ENCODE data around the gene GMNN.

Gene GMNN

DNA sequence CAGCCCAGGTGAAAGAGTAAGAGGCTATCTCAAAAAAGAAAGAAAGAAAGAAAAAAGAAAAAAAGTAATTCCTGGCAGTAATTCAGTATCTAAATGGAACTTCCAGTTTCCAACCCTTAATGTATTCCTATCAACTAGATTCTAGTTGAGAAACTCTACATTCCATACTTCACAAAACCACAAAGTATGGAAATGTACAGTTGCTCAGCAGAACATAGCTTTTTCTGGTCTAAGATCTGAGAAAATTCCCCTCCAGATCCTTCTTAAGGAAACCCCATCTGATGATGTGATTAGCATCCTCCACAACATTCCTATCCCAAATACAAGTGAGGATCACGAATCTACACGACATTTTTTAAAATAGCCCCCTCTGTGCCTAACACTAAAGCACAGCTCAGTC lies 20.4 kb downstream of the GMNN start:
- TF ChIP-seq GATA2 (IDR thresholded peaks at IDR 0.05; ENCODE audit: low read depth, low read length) (no peak), GATA3 (IDR thresholded peaks at IDR 0.05; ENCODE audit: low read depth, low read length) (no peak)

DNA sequence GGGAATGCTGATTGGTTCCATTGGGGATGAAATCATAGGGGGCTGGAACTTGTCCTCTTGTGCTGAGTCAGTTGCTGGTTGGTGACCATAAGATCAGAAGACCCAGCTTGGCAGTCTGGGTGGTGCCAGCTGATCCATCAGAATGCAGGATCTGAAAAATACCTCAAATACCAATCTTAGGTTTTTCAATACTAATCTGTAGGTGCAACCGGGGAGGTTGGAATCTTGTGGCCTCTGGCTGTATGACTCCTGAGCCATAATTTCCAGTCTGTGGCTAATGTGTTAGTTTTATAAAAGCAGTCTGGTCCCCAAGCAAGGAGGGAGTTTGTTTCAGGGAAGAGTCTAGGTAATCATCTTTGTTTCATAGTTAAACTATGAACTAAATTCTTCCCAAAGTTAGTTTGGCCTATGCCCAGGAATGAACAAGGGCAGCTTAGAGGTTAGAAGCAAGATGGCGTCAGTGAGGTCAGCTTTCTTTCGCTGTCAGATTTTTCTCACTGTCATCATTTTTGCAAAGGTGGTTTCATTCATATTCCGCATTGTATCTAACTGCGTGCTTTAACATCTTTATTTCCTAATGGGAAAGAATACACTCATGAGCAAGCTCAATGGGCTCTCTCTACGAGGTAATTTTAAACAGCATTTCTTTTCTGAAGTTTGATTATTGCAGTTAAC lies 22.0 kb downstream of the GMNN start:
- TF ChIP-seq GATA3 (IDR thresholded peaks at IDR 0.05; ENCODE audit: low read depth, low read length), result no peak
- no peak for TF ChIP-seq GATA2 (IDR thresholded peaks at IDR 0.05; ENCODE audit: low read depth, low read length)

DNA sequence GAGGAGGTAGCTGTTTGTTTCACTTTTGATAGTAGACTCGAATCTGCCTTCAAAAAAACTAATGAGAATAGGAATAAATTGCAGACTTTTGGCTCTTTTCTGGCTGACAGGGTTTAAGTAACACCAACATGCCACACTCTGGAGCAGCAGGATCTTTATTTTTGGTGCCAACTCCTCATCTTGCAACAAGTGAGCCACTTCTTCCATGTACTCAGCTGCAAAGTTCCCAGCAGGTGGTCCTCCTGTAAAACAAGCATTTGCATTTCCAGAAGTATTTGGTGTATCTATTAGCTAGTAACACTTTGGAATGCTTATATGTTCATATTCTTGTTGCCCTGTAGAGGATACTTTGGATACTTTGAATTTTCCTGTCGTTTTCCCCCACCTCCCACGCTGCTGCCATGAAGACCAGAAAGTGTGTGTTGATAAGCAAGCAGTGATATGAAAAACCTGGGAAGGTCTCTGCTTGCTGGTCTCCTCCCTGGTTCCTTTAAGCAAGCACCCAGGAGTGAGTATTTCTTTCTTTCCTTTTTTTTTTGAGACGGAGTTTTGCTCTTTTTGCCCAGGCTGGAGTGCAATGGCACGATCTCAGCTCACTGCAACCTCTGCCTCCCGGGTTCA lies 23.0 kb downstream of the GMNN start:
- TF ChIP-seq GATA3 (IDR thresholded peaks at IDR 0.05; ENCODE audit: low read depth, low read length) (no peak), GATA2 (IDR thresholded peaks at IDR 0.05; ENCODE audit: low read depth, low read length) (no peak)

DNA sequence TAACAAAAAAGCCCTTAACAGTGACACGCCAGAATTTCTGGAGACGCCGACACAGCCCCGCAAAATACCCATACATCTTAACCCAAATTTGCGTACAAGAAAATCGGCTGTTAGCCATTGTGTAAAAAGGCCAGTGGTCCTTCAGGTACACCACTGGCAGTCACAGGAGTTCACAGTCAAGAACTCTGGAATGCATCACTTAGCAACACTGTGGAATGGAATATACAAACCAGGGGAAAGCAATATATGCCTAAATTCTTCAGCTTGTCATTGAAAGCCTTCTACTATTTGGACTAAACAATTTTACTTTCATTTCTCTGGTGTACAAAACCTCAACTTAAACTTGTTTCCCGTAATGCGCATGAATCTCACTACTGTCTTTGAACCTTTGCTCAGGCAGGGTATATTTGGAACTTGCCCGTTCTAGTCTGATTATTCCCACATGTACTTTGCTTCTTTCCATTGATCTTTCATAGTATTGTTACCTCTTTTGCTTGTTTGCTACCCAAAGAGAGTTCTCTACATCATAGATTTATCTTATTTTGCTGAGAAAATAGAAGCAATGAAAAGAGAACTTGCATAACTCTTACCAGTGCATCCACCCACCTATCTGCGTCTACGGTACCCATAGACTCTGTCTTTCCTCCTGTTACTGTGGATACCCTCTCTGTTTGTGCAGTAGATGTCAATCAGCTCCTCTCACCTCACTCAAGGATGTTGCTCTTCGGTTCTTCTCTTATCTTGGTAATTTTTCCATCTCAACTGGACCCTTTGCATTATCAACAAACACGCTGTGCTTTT lies 24.2 kb downstream of the GMNN start, which contains the start of gene ARMH2:
Gene ARMH2 (minus strand): TSS at position 178 of the 801 bp plus-strand sequence. CDS start 60 bp downstream, at position 118.
- TF ChIP-seq GATA3 (IDR thresholded peaks at IDR 0.05; ENCODE audit: low read depth, low read length) (no peak), GATA2 (IDR thresholded peaks at IDR 0.05; ENCODE audit: low read depth, low read length) (no peak)

DNA sequence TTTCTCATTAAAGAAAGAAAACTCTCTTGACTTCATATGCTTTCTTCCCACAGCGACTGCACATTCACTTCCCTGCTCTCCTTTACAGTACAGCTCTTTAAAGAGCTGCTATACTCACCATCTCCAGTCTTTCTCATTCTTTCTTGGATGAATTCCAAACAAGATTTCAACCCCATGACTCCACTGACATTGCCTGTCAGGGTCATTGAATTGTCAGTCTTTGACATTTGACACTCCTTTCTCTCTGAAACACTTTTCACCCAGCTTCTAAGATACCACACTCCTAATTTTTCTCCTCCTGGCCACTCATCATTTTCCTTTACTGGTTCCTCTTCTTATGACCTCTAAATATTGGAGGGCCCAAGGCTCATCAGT lies 24.8 kb downstream of the GMNN start:
- no peak for TF ChIP-seq GATA2 (IDR thresholded peaks at IDR 0.05; ENCODE audit: low read depth, low read length)
- no peak for TF ChIP-seq GATA3 (IDR thresholded peaks at IDR 0.05; ENCODE audit: low read depth, low read length)

DNA sequence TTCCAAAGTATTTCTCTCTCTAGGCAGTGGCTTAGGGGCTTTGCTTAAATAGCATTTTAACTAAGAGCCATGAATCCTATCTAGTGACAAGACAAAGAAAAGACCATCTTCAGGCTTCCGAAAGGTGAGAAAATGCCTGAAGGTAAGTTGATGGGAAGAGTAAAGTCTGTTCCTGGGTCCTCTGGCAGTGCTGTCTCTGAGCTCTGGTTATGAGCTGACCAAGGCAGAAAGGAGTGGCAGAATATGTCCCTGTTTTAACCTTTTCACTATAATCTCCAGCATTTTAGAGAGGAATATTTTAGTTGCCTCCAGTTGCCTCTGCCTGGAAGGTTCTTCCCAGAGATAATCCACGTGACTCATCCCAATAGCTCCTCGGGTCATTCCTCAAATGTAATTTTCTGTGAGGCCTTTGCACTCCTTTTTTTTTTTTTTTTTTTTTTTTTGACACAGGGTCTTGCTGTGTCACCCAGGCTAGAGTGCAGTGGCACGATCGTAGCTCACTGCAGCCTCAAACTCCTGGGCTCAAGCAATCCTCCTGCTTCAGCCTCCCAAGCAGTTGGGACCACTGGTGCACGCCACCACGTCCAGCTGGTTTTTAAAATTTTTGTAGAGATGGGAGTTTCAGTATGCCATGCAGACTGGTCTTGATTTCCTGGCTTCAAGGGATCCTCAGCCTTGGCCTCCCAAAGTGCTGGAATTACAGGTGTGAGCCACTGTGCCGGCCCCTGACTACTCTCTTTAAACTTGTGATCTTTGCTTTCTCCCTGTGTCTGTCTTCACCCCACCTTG lies 27.7 kb downstream of the GMNN start:
- no peak for TF ChIP-seq GATA2 (IDR thresholded peaks at IDR 0.05; ENCODE audit: low read depth, low read length)
- TF ChIP-seq GATA3 (IDR thresholded peaks at IDR 0.05; ENCODE audit: low read depth, low read length), result no peak

DNA sequence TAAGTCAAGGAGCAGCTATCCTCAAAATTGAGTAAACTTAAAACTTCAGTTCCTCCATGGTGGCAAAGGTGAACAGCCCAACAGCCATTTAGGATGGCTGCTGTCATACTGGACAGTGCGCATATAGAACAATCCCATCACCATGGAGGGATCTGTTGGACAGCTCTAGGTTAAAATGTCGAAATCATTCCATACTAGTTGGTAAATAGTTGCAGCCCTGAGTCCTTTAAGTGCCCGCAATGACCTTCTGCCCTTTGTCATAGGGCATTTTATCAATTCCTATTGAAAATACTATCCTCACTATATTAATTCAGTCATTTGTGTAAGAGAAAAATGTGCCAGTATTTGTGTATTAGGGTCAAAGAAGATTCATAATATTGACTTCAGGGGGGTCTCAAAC lies 32.8 kb downstream of the GMNN start:
- TF ChIP-seq GATA2 (IDR thresholded peaks at IDR 0.05; ENCODE audit: low read depth, low read length), result no peak
- no peak for TF ChIP-seq GATA3 (IDR thresholded peaks at IDR 0.05; ENCODE audit: low read depth, low read length)

DNA sequence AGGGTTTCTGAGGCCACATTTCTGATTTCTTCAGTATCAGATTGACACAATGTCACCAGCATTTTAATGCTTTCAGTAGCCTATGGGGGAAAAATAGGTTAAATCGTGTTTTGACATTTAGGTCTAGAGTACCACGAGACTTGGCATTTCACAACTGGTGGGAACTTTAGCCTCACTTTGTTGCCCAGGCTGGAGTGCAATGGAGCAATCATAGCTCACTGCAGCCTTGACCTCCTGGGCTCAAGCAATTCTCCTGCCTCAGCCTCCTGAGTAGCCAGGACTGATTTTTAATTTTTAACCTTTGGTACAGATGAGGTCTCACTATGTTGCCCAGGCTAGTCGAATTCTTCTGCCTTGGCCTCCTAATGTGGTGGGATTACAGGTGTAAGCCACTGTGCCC lies 35.0 kb downstream of the GMNN start:
- no peak for TF ChIP-seq GATA3 (IDR thresholded peaks at IDR 0.05; ENCODE audit: low read depth, low read length)
- TF ChIP-seq GATA2 (IDR thresholded peaks at IDR 0.05; ENCODE audit: low read depth, low read length), result no peak

DNA sequence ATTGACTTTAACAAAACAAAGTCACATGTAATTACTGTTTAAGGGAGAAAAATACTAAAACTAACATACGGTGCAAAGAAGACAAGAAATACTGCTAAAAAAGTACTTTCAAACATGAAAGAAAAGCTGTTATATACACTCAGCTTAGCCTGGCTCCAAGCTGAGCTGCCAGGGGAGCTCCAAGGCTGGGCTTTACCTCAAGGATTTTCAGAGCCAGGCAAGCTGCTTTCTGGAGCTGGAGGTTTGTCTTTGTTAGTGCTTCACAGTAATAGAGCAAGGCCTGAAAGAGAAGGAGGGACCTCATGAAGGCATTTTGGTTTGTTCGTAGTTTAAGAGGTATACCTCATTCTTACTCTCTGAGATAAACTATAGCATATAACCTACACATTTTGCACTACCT lies 43.6 kb downstream of the GMNN start:
- no peak for TF ChIP-seq GATA3 (IDR thresholded peaks at IDR 0.05; ENCODE audit: low read depth, low read length)
- no peak for TF ChIP-seq GATA2 (IDR thresholded peaks at IDR 0.05; ENCODE audit: low read depth, low read length)

DNA sequence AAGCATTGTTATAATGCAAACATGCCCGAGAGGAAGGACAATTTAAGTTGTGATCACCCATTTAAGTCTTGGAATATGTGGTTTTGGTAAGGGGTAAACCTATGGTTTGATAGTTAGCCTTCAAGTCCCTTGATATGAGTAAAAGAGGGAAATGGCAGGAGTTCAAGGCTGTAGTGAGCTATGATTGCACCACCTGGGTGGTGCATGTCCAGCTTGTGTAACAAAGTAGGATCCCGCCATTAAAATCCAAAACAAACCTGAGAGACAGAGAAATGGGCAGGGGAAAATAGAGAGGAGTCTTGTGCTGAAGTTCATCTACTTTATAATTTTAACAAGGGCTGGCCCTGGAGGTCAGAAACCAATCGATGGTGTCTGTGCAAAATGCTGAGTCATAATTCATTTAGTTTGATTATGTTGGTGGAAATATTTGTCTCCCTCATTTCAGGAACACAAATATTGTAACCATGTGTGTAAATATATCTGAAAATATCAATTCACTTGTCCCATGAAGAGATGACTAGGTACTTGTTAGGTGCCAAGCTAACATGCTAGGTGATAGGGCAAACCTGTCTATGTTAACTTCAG lies 47.2 kb downstream of the GMNN start:
- no peak for TF ChIP-seq GATA3 (IDR thresholded peaks at IDR 0.05; ENCODE audit: low read depth, low read length)
- TF ChIP-seq GATA2 (IDR thresholded peaks at IDR 0.05; ENCODE audit: low read depth, low read length), result no peak

DNA sequence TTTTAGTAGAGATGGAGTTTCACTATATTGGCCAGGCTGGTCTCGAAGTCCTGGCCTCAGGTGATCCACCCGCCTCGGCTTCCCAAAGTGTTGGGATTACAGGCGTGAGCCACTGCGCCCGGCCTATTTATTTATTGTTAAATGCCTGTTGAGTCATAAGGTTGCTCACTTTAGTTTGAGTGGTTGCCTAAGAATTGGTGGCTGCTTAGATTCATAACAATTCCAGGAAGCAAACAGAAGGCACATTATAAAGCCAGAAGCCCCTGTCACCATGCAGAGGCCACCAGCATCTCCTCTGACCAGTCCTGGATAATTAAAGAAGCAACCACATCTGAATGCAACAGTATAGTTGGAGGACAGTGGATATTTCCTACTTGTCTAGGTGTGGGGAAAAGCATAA lies 48.0 kb downstream of the GMNN start:
- TF ChIP-seq GATA2 (IDR thresholded peaks at IDR 0.05; ENCODE audit: low read depth, low read length) (no peak), GATA3 (IDR thresholded peaks at IDR 0.05; ENCODE audit: low read depth, low read length) (no peak)

DNA sequence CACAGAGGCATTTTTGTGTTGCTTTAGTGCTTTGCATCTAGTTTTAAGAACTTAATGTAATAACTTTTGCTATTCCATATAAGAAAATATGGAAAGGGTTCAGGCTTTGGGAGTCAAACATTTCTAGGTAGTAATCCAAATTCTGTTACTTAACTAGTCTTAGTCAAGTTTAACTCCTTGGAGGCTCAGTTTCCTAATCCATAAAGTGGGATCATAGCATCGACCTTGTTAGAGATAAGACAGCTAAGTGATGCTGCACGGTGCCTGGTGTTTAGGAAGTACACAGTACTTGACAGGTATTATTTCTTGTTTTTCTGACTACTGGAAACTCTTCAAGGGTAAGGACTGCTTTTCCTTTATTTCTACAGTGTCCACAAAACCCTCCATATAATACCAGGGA lies 48.4 kb downstream of the GMNN start:
- TF ChIP-seq GATA3 (IDR thresholded peaks at IDR 0.05; ENCODE audit: low read depth, low read length) (no peak), GATA2 (IDR thresholded peaks at IDR 0.05; ENCODE audit: low read depth, low read length) (no peak)

DNA sequence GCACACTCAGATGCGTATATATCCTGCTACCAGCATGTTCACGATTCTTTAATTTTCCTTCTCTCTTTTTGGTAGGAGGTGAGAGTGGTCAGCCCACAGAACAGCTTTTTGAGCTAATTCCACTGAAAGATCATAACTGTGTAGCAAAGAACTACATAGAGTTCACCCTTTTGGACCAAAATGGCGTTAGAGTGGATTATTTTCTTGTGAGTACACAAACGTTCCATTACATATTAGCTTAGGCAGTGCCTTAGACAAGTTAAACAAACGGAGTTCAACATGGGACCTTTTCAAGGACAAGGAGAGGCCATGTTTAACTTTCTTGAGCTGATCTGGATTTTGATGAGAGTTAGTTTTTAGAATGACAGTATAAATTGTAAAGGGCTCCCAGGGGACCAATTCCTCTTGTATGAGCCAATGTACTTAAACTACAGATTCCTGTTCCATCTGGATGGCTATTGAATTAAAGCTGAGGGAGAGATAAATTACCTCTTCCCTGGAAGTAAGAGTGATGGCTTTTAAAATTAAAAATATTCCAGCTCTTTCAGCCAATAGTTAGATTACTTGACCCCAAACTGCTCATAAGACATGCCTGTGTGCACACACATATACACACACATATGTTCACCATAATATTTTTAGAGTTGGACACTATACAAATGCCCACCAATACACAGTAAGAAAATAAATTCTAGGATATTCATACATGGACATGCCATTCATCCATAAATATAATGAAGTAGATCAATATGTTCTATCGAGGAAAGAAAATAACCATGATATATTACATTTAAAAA lies 49.6 kb downstream of the GMNN start:
- TF ChIP-seq GATA2 (IDR thresholded peaks at IDR 0.05; ENCODE audit: low read depth, low read length), result no peak
- no peak for TF ChIP-seq GATA3 (IDR thresholded peaks at IDR 0.05; ENCODE audit: low read depth, low read length)

Measured in SH-SY5Y (cell line).